WTC11 (cell line): ENCODE data around the gene FLRT1. TPM values are rescaled to one million over a fixed set of nuclear protein-coding genes. Genes with fewer than 3 reads are reported as not detected.

Source experiments
- ATAC-seq: fragments of 200-7000 bp; cut with Tn5 transposase; 2 replicates; pipeline ENCODE4 v1.10.0; 2021; ENCODE audit warnings: mild to moderate bottlenecking, moderate library complexity
- CTCF ChIA-PET: fragments of 300-600 bp; sonication (Branson Sonifier 250); formaldehyde crosslinking; loops from one replicate; lab custom pipeline; 2021; ENCODE audit warnings: antibody characterized with exemption; lab: Charles Lee
- POLR2A ChIA-PET: fragments of 350-600 bp; sonication (Branson Sonifier 250); formaldehyde crosslinking; loops from one replicate; lab custom pipeline; 2021; ENCODE audit warnings: antibody characterized with exemption; lab: Charles Lee
- DNase-seq: peaks from one replicate; pipeline ENCODE4 v3.0.0; 2021; ENCODE audit warnings: low spot score
- H3K27ac Mint-ChIP-seq: 2 replicates; pipeline ENCODE4 v1.8.0; 2021; ENCODE audit warnings: mixed read lengths
- H3K27me3 Mint-ChIP-seq: 2 replicates; pipeline ENCODE4 v1.8.0; 2021; ENCODE audit warnings: low read depth, mild to moderate bottlenecking, moderate library complexity, mixed read lengths
- H3K36me3 Mint-ChIP-seq: 2 replicates; pipeline ENCODE4 v1.8.0; 2021; ENCODE audit warnings: mixed read lengths
- H3K4me1 Mint-ChIP-seq: 2 replicates; pipeline ENCODE4 v1.8.0; 2022; ENCODE audit warnings: mixed read lengths
- H3K4me3 Mint-ChIP-seq: 2 replicates; pipeline ENCODE4 v1.8.0; 2021; ENCODE audit warnings: mild to moderate bottlenecking, moderate library complexity, mixed read lengths
- H3K9me3 Mint-ChIP-seq: 2 replicates; pipeline ENCODE4 v1.8.0; 2021; ENCODE audit warnings: mixed read lengths
- ESRRA ChIP-seq: sonication (generic); formaldehyde crosslinking; IDR thresholded peaks from 2 replicates; pipeline ENCODE4 v1.8.1; 2022; ENCODE audit warnings: mild to moderate bottlenecking, missing genetic modification reagents, borderline replicate concordance
- GABPB1 ChIP-seq: sonication (generic); formaldehyde crosslinking; IDR thresholded peaks from 2 replicates; pipeline ENCODE4 v1.8.1; 2023; ENCODE audit warnings: mild to moderate bottlenecking, missing genetic modification reagents
- GRHL2 ChIP-seq: fragments of 250-450 bp; sonication (Bioruptor Pico); IDR thresholded peaks from 2 replicates; pipeline ENCODE4 v1.8.0; 2022; ENCODE audit warnings: mild to moderate bottlenecking, moderate library complexity; ENCODE audit not compliant: insufficient replicate concordance, severe bottlenecking
- JAZF1 ChIP-seq: fragments of 250-450 bp; sonication (Bioruptor Pico); IDR thresholded peaks from 2 replicates; pipeline ENCODE4 v1.9.0; 2021; ENCODE audit warnings: moderate library complexity, mild to moderate bottlenecking, inconsistent platforms
- JUN ChIP-seq: sonication (generic); formaldehyde crosslinking; IDR thresholded peaks from 2 replicates; pipeline ENCODE4 v1.8.0; 2023; ENCODE audit warnings: mild to moderate bottlenecking, missing genetic modification reagents
- MYBL2 ChIP-seq: sonication (generic); formaldehyde crosslinking; IDR thresholded peaks from 2 replicates; pipeline ENCODE4 v1.8.1; 2023; ENCODE audit warnings: mild to moderate bottlenecking, moderate library complexity, missing genetic modification reagents
- NFATC4 ChIP-seq: fragments of 250-450 bp; sonication (Bioruptor Pico); IDR thresholded peaks from 2 replicates; pipeline ENCODE4 v1.9.0; 2021; ENCODE audit warnings: mild to moderate bottlenecking
- NR3C1 ChIP-seq: sonication (generic); formaldehyde crosslinking; conservative IDR thresholded peaks from 2 replicates; pipeline ENCODE4 v1.8.1; 2023; ENCODE audit warnings: low read depth, mild to moderate bottlenecking, missing genetic modification reagents
- TP53 ChIP-seq: sonication (generic); formaldehyde crosslinking; IDR thresholded peaks from 2 replicates; pipeline ENCODE4 v1.8.1; 2023; ENCODE audit warnings: mild to moderate bottlenecking, missing genetic modification reagents
- ZNF423 ChIP-seq: fragments of 250-450 bp; sonication (Bioruptor Pico); IDR thresholded peaks from 2 replicates; pipeline ENCODE4 v2.1.2; 2022; ENCODE audit warnings: mild to moderate bottlenecking, moderate library complexity
- ZNF671 ChIP-seq: fragments of 250-450 bp; sonication (Bioruptor Pico); IDR thresholded peaks from 2 replicates; pipeline ENCODE4 v1.8.0; 2021; ENCODE audit warnings: mild to moderate bottlenecking
- total RNA-seq: library from RNA; stranded (reverse); gene quantifications from 3 replicates; pipeline ENCODE4 v1.2.3, GENCODE V29; 2021
- TF ChIP-seq, protein P1 (sequence below): sonication (generic); formaldehyde crosslinking; IDR thresholded peaks from 2 replicates; pipeline ENCODE4 v1.8.0; 2022; ENCODE audit warnings: missing genetic modification reagents
- TF ChIP-seq, protein P2 (sequence below): fragments of 250-450 bp; sonication (Bioruptor Pico); IDR thresholded peaks from 2 replicates; pipeline ENCODE4 v1.9.0; 2021; ENCODE audit warnings: mild to moderate bottlenecking
- TF ChIP-seq, protein P3 (sequence below): fragments of 250-450 bp; sonication (Bioruptor Pico); IDR thresholded peaks from 2 replicates; pipeline ENCODE4 v1.9.0; 2021; ENCODE audit warnings: moderate library complexity, mild to moderate bottlenecking, inconsistent platforms, borderline replicate concordance
- TF ChIP-seq, protein P4 (sequence below): sonication (generic); formaldehyde crosslinking; IDR thresholded peaks from 2 replicates; pipeline ENCODE4 v1.8.0; 2022; ENCODE audit warnings: mild to moderate bottlenecking, missing genetic modification reagents
- TF ChIP-seq, protein P5 (sequence below): fragments of 250-450 bp; sonication (Bioruptor Pico); IDR thresholded peaks from 2 replicates; pipeline ENCODE4 v1.8.0; 2021; ENCODE audit warnings: mild to moderate bottlenecking

FLRT1 gene
- total RNA-seq, 1 experiment from 2014 or later = 0.20 TPM

DNA sequence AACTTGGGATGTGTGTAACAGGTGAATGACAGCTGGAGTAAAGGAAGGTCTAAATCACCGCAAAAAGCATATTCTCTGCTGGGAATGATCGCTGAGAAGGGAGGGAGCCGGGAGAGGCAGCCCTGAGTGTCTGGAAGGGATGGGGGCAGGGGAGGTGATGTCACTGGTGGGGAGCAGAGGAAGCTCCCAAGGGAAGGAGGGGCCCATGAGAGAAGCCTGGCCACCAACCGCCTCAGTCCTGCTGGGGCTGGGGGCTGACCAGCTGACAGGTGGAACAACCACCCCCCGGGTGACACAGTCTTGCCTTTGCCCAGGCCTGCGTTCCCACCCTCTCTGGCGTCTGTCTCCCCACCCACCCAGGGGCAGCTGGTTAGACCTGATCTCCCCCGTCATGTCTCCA lies 6.0 kb upstream of the FLRT1 start:
- no peak for ATAC-seq
- ChIA-PET POLR2A (no interaction called here), CTCF (interaction anchor here (0.6 to 3.4 kb wide), 8 partner anchors 10 to 1104 kb away, joined by 3 to 37 read pairs (median 6); no protein-coding TSS in a partner anchor)
- Mint-ChIP-seq H3K4me1 (peaks cover 50% of the 10 kb centered on the region), H3K4me3 (no peak overlapping the region), H3K9me3 (no peaks in the 10 kb centered on the region), H3K27me3 (peaks cover 78% of the 10 kb centered on the region), H3K36me3 (no peaks in the 10 kb centered on the region), H3K27ac (no peak overlapping the region)
- TF ChIP-seq, protein P1, sequence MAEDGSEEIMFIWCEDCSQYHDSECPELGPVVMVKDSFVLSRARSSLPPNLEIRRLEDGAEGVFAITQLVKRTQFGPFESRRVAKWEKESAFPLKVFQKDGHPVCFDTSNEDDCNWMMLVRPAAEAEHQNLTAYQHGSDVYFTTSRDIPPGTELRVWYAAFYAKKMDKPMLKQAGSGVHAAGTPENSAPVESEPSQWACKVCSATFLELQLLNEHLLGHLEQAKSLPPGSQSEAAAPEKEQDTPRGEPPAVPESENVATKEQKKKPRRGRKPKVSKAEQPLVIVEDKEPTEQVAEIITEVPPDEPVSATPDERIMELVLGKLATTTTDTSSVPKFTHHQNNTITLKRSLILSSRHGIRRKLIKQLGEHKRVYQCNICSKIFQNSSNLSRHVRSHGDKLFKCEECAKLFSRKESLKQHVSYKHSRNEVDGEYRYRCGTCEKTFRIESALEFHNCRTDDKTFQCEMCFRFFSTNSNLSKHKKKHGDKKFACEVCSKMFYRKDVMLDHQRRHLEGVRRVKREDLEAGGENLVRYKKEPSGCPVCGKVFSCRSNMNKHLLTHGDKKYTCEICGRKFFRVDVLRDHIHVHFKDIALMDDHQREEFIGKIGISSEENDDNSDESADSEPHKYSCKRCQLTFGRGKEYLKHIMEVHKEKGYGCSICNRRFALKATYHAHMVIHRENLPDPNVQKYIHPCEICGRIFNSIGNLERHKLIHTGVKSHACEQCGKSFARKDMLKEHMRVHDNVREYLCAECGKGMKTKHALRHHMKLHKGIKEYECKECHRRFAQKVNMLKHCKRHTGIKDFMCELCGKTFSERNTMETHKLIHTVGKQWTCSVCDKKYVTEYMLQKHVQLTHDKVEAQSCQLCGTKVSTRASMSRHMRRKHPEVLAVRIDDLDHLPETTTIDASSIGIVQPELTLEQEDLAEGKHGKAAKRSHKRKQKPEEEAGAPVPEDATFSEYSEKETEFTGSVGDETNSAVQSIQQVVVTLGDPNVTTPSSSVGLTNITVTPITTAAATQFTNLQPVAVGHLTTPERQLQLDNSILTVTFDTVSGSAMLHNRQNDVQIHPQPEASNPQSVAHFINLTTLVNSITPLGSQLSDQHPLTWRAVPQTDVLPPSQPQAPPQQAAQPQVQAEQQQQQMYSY (CRISPR knock-in tag) = no peak
- no peak for TF ChIP-seq JUN (CRISPR knock-in tag)
- no peak for TF ChIP-seq GABPB1 (CRISPR knock-in tag)
- TF ChIP-seq, protein P2, sequence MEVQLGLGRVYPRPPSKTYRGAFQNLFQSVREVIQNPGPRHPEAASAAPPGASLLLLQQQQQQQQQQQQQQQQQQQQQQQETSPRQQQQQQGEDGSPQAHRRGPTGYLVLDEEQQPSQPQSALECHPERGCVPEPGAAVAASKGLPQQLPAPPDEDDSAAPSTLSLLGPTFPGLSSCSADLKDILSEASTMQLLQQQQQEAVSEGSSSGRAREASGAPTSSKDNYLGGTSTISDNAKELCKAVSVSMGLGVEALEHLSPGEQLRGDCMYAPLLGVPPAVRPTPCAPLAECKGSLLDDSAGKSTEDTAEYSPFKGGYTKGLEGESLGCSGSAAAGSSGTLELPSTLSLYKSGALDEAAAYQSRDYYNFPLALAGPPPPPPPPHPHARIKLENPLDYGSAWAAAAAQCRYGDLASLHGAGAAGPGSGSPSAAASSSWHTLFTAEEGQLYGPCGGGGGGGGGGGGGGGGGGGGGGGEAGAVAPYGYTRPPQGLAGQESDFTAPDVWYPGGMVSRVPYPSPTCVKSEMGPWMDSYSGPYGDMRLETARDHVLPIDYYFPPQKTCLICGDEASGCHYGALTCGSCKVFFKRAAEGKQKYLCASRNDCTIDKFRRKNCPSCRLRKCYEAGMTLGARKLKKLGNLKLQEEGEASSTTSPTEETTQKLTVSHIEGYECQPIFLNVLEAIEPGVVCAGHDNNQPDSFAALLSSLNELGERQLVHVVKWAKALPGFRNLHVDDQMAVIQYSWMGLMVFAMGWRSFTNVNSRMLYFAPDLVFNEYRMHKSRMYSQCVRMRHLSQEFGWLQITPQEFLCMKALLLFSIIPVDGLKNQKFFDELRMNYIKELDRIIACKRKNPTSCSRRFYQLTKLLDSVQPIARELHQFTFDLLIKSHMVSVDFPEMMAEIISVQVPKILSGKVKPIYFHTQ (CRISPR knock-in tag) = no peak
- no peak for TF ChIP-seq ZNF423
- DNase-seq = no peak

DNA sequence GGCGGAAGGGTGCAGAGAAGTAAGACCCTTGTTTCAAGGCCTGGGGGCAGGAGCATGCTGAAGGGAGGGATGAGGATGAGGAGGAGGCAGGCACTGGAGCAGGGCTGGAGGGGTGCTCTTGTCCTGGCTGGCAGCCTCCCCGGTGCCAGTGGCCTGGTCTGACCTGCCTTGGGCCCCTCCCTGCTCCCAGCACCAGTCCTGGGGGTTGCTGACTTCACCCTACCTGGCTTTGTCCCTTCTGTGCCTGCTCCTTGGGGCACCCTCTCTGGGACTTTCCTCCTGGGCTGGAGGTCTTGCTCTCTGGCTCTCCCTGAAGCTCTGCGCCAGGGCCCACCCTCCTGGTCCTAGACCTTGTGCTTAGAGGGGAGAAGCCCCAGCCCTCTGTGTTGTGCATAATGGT lies 4.7 kb upstream of the FLRT1 start:
- TF ChIP-seq MYBL2 (CRISPR knock-in tag) (no peak), ZNF671 (CRISPR knock-in tag) (no peak), GRHL2 (CRISPR knock-in tag) (no peak), JAZF1 (CRISPR knock-in tag) (no peak), ESRRA (CRISPR knock-in tag) (no peak), NR3C1 (CRISPR knock-in tag) (no peak), TP53 (CRISPR knock-in tag) (no peak), NFATC4 (CRISPR knock-in tag) (no peak)
- TF ChIP-seq, protein P3, sequence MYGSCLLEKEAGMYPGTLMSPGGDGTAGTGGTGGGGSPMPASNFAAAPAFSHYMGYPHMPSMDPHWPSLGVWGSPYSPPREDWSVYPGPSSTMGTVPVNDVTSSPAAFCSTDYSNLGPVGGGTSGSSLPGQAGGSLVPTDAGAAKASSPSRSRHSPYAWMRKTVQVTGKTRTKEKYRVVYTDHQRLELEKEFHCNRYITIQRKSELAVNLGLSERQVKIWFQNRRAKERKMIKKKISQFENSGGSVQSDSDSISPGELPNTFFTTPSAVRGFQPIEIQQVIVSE = no peak
- TF ChIP-seq, protein P4, sequence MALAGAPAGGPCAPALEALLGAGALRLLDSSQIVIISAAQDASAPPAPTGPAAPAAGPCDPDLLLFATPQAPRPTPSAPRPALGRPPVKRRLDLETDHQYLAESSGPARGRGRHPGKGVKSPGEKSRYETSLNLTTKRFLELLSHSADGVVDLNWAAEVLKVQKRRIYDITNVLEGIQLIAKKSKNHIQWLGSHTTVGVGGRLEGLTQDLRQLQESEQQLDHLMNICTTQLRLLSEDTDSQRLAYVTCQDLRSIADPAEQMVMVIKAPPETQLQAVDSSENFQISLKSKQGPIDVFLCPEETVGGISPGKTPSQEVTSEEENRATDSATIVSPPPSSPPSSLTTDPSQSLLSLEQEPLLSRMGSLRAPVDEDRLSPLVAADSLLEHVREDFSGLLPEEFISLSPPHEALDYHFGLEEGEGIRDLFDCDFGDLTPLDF = no peak
- TF ChIP-seq, protein P5, sequence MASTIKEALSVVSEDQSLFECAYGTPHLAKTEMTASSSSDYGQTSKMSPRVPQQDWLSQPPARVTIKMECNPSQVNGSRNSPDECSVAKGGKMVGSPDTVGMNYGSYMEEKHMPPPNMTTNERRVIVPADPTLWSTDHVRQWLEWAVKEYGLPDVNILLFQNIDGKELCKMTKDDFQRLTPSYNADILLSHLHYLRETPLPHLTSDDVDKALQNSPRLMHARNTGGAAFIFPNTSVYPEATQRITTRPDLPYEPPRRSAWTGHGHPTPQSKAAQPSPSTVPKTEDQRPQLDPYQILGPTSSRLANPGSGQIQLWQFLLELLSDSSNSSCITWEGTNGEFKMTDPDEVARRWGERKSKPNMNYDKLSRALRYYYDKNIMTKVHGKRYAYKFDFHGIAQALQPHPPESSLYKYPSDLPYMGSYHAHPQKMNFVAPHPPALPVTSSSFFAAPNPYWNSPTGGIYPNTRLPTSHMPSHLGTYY = no peak
- POLR2A ChIA-PET = interaction anchor here (0.6 kb wide), 1 partner anchor 240 kb away, joined by 5 read pairs; no protein-coding TSS in a partner anchor
- H3K4me3 Mint-ChIP-seq = no peak overlapping the region
- CTCF ChIA-PET = interaction anchor here (1.0 to 3.4 kb wide), 4 partner anchors 10 to 122 kb away, joined by 3 to 37 read pairs (median 10); no protein-coding TSS in a partner anchor
- DNase-seq (no peak), ATAC-seq (no peak)
- no peak overlapping the region for H3K27ac Mint-ChIP-seq
- no peaks in the 10 kb centered on the region for H3K9me3 Mint-ChIP-seq
- H3K36me3 Mint-ChIP-seq = no peaks in the 10 kb centered on the region
- peaks cover 46% of the 10 kb centered on the region for H3K4me1 Mint-ChIP-seq
- peaks cover 86% of the 10 kb centered on the region for H3K27me3 Mint-ChIP-seq
